Stimulated activated CD8-positive, alpha-beta memory T cell treated with anti-CD3 and anti-CD28 coated beads, Interleukin-7, amount 100 ng/mL, for 1 hour (primary cell): ENCODE results near the gene HCN2.
"Not testable (repeated sequence)": the region's sequence is repeated elsewhere in the genome, so short reads cannot be mapped to it uniquely, and the experiment has no call there.

Experiments used
- DNase-seq, 2 donors: peaks; one replicate each; pipeline ENCODE4 v3.0.0-alpha.2; 2020; ENCODE audit warnings: low read depth in 2 of 2

The HCN2 gene

DNA sequence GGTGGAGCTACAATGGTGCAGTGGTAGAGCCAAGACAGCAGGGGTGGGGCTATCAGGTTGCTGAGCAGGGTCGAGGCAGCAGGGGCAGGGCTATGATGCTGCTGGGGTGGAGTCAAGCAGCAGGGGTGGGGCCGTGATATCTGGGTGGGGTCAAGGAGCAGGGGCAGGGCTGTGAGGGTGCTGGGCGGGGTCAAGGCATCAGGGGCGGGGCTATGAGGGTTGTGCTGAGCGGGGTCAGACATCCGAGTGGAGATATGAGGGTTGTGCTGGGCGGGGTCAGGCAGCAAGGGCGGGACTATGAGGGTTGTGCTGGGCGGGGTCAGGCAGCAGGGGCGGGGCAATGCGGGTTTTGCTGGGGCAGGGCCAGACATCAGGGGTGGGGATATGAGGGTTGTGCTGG, 14.7 kb downstream of the HCN2 start:
- no peak for DNase-seq

DNA sequence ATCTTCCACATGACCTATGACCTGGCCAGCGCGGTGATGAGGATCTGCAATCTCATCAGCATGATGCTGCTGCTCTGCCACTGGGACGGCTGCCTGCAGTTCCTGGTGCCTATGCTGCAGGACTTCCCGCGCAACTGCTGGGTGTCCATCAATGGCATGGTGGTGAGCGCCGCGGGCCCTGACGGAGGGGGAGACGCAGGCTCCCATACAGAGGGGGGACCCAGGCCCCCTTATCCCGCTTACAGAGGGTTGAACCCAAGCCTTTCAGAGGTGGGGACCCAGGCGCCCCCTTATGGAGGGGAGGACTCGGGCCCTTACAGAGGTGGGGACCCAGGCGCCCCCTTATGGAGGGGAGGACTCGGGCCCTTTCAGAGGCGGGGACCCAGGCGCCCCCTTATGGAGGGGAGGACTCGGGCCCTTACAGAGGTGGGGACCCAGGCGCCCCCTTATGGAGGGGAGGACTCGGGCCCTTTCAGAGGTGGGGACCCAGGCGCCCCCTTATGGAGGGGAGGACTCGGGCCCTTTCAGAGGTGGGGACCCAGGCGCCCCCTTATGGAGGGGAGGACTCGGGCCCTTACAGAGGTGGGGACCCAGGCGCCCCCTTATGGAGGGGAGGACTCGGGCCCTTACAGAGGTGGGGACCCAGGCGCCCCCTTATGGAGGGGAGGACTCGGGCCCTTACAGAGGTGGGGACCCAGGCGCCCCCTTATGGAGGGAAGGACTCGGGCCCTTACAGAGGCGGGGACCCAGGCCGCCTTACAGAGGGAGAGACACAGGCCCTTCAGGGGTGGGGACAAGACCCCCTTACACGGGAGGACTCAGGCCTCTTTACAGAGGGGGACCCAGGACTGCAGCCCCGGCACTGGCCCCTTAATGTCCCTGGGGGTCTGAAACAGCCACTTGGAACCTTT, 15.6 kb downstream of the HCN2 start:
- not testable (repeated sequence) for DNase-seq

DNA sequence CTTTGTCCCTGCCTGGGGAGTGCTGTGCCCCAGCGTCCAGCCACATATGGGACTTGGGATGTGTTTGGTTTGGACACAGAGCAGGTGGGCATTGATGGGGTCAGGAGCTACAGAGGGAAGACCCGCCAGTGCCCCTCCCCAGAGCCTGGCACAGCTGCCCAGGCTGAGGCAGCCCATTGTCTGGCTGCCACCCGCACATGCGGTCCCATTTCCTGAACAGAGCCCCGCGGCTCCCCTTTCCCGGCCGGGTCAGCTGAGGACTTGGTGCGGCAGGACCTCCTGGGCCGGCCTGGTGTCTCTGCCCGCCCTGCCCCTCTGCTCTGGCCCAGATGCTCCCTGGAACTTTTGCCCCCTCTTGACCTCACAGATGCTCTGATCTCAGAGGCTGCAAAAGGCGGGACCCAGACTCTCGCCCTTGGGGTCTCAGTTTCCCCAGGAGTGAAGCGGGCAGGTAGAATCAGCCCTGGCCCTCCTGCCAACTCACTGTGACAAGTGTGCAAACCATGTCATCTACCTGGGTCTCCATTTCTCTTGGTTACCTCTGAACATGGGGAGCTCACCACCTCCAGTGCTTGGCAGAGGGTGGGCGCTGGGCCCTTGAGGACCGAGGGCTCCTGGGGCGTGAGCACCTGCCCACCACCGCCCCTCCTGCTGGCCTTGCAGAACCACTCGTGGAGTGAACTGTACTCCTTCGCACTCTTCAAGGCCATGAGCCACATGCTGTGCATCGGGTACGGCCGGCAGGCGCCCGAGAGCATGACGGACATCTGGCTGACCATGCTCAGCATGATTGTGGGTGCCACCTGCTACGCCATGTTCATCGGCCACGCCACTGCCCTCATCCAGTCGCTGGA, 17.8 kb downstream of the HCN2 start:
- no peak for DNase-seq

DNA sequence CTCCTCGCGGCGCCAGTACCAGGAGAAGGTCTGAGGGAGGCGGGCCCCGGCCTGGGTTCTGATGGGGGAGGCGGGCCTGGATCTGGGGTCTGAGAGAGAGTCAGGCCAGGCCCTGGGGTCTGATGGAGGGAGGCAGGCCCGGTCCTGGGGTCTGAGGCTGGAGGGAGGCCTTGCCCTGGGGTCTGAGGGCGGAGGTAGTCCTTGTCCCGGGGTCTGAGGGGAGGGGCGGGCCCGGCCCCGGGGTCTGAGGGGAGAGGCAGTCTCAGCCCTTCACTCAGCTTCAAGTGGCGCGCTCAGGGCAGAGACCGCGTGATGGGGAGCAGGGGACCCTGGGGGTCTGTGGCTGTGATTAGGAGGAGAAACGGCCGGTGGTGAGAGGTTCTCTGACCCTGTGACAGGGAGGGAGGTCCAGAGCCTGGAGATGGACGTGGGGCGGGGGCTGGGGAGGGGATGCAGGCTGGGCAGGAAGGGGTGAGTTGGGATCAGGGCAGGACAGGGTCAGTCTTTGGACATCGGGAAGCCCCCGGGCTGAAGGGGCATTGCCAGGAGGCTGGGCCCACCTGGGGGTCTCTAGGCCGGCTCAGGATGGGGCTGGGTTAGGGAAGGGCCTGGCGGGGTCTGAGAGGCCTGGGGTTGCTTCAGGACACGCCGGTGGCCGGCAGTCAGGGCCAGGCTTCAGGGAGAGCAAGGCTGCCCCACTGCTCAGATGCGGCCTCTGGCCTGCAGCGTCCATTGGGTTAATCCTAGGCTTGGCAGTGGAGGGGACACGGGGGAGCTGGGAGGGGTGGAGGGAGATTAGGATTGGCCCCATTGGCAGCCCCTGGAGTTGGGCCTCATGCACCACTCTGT, 18.7 kb downstream of the HCN2 start:
- no peak for DNase-seq

DNA sequence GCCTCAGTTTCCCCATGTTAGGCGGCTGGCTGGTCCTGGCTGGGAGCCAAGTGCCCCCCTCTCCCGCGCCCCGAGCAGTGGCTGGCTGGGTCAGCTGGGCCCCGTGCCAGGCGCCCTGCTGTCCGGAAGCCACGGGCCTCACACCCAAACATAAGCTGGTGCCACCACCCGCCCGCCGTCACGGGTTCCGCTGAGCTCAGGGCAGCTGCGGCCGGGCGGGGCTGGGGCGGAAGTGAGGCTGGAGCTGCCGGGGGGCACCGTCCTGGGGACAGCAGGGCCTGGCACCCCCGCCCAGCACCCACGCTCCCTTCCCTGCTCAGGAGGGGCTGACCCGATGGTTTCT, 19.3 kb downstream of the HCN2 start:
- DNase-seq, result no peak

DNA sequence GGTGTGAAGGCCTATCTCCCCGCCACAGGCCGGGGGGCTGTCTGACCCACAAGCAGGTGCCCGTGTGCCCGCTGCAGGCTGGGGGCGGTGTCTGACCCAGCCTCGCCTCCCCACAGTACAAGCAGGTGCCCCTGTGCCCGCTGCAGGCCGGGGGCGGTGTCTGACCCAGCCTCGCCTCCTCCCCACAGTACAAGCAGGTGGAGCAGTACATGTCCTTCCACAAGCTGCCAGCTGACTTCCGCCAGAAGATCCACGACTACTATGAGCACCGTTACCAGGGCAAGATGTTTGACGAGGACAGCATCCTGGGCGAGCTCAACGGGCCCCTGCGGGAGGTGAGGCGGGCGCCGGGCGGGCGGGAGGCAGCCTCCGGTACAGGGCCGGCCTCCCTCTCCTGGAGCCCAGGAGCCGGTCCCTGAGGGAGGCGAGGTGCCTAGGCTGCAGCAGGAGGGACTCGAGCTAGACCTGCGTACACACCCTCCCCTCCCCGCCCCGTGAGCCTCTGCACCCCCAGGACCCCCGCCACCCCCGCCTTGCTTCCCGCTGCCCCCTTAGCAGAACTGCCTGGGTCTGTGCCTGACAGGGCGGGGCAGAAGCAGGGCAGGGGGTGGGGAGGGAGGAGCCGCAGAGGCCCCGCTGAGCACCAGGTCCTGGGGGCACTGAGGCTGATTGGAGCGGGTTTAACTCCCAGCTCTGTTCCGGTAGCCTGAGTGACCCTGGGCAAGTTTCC, 20.6 kb downstream of the HCN2 start:
- no peak for DNase-seq

DNA sequence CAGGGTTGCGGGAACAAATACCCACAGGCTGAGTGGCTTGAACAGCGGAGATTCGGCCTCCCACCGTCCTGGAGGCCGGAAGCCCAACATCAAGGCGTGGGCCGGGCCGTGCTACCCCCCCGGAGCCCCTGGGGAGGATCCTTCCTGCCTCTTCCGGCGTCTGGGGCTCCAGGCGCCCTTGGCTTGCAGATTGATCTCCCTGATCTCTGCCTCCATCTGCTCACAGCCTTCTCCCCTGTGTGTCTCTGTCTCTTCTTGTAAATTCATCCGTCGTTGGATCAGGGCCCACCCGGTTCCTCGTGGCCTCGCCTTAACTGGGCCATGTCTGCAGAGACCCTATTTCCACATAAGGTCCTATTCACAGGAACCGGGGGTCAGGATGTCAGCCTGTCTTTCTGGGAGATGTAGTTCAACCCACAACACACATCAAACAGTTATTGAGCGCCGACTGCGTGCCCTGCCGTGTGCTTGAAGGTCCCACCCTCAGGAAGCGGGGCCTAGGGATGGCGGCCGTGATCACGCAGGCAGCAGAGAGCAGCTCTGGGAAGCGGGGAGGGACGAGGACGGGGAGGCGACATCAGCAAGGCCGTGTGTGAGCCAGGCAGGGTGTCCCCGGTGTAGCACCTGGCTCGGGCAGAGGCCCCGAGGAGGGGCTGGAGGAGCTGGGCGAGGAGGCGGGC, 21.3 kb downstream of the HCN2 start:
- peak; percentile 29 to 37 for DNase-seq

DNA sequence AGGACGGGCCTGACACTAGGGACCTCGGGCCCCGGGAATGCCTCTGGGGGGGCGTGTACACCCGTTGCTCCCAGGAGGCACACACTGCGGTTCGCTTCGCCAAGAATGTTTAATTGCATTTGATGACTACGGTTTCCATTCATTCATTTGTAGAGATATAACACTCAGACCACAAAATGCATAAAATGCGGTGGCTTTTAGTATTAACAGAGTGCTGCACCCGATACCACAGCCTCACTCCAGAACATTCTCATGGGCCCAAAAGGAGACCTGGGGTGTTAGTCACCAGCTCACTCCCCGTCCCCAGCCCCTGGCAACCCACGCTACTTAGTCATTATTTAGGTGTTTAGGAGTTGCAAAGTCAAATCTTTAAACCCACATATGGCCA, 21.8 kb downstream of the HCN2 start:
- peak in 1 of 2 donors; percentile 21 for DNase-seq

DNA sequence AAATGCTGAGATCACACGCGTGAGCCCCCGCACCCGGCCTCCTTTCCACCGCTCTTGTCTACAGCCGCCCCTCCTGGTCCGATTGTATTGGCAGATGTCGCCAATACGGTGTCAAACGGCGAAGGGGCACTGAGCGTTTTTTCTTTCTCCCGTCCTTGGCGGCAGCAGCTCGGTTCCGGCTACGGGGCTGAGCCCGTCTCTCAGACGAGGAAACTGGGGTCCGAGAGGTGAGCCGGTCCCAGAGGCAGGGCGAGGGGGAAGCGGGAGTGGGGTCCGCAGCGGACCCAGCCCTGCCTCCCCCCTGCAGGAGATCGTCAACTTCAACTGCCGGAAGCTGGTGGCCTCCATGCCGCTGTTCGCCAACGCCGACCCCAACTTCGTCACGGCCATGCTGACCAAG, 23.3 kb downstream of the HCN2 start:
- no peak for DNase-seq

DNA sequence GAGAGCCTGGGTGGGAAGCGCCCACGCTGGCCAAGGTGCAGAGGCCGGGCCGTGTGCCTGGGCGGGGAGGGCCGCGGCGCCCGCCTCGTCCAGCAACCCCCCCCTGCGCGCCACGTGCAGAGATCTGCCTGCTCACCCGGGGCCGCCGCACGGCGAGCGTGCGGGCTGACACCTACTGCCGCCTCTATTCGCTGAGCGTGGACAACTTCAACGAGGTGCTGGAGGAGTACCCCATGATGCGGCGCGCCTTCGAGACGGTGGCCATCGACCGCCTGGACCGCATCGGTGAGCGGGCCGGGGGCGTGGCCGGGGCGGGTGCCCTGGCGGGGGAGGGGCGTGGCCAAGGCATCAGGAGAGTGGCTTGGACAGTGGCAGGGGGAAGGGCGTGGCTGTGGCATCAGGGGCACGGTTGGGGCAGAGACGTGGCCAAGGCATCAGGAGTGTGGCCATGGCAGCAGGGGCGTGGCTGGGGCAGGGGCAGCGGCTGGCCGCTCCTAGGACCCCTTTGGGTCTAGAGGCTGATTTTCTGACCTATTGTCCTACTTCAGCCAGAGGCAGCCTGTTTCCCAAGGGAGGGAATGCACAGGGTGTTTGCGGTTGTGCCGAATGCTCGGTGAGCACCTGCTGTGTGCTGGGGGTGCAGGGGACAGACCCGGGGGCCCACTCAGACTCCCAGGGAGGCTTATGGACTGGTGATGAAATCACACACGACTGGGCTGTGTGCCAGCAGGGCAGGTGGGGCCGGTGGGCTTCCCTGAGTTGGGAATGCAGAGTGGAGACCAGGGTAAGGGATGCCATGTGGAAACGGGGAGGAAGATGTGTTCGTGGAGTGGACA, 24.3 kb downstream of the HCN2 start:
- DNase-seq, result no peak

DNA sequence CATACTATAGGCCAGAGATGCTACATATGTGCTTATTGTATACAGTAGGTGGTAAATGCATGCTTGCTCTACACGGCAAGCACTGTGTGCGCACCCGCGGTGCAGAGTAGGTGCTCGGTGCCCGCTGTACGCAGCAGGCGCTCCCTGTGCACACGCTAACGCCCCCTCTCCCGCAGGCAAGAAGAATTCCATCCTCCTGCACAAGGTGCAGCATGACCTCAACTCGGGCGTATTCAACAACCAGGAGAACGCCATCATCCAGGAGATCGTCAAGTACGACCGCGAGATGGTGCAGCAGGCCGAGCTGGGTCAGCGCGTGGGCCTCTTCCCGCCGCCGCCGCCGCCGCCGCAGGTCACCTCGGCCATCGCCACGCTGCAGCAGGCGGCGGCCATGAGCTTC, 25.9 kb downstream of the HCN2 start:
- DNase-seq, result no peak

DNA sequence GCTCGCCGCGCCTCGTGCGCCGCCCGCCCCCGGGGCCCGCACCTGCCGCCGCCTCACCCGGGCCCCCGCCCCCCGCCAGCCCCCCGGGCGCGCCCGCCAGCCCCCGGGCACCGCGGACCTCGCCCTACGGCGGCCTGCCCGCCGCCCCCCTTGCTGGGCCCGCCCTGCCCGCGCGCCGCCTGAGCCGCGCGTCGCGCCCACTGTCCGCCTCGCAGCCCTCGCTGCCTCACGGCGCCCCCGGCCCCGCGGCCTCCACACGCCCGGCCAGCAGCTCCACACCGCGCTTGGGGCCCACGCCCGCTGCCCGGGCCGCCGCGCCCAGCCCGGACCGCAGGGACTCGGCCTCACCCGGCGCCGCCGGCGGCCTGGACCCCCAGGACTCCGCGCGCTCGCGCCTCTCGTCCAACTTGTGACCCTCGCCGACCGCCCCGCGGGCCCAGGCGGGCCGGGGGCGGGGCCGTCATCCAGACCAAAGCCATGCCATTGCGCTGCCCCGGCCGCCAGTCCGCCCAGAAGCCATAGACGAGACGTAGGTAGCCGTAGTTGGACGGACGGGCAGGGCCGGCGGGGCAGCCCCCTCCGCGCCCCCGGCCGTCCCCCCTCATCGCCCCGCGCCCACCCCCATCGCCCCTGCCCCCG, 26.5 kb downstream of the HCN2 start:
- no peak for DNase-seq

DNA sequence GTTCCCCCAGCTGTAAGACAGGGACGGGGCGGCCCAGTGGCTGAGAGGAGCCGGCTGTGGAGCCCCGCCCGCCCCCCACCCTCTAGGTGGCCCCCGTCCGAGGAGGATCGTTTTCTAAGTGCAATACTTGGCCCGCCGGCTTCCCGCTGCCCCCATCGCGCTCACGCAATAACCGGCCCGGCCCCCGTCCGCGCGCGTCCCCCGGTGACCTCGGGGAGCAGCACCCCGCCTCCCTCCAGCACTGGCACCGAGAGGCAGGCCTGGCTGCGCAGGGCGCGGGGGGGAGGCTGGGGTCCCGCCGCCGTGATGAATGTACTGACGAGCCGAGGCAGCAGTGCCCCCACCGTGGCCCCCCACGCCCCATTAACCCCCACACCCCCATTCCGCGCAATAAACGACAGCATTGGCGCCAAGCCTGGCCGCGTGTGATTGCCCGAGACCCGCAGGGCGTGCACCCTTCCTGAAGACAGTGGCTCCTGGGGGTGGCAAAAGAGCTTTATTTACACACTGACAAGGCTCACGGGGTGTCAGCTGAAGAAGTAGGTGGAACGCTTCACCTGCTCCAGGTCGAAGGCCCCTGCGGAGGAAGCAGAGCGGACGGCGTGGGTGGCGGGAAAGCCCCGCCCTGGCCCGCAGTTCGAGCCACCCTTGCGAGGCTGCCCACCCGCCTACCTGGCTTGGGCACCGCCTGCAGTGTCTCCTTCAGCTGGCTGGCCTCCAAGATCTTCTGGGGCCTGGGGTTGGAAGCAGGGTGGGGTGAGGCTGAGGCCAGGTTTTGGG, 27.3 kb downstream of the HCN2 start:
- DNase-seq, result no peak

DNA sequence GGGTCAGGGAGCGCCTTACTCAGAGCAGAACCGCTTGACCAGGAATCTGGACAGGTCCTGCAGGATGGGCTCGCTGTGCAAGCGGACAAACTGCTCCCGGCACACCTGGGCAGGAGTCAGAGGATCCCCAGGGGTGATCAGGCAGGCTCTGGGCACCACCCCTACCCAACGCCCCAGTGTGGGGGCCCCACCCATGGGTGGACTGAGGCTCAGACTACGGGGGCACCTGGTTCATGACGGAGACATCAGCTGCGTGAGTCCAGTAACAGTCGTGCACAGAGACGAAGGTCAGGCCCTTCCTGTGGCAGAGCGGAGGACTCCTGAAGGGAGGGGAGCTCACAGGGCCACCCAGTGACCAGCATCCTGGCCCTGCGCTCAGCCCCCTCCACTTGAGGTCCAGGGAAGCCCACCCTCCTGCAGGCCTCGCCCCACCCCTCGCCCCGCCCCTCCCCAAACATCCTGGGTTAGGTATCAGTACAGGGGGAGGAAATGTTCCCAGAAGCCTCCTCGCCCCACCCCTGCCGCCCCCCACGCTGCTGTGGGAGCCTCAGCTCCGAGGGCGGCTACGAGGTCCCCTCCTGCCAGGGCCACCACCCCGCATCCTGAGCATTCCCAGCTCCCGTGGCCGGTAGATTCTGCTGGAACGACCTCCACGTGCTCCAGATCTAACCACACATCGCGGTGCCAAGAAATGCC, 28.0 kb downstream of the HCN2 start:
- no peak for DNase-seq

DNA sequence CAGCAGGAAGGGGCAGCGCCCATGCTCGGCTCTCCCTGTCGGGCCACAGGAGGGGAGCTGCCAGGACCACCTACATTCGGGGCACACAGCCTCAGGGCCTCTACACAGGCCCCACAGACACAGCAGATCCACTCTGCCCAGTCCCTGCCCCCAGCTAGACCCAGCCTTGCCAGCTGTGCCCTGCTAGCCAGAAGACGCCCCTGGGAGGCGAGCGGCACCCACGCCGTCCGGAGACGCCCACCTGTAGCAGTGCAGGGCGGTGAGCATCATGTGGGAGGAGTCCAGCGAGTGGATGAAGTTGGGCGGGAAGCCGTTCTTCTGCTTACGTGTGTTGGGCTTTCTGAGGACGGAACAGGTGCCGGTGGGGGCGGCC, 28.6 kb downstream of the HCN2 start:
- DNase-seq, result no peak

DNA sequence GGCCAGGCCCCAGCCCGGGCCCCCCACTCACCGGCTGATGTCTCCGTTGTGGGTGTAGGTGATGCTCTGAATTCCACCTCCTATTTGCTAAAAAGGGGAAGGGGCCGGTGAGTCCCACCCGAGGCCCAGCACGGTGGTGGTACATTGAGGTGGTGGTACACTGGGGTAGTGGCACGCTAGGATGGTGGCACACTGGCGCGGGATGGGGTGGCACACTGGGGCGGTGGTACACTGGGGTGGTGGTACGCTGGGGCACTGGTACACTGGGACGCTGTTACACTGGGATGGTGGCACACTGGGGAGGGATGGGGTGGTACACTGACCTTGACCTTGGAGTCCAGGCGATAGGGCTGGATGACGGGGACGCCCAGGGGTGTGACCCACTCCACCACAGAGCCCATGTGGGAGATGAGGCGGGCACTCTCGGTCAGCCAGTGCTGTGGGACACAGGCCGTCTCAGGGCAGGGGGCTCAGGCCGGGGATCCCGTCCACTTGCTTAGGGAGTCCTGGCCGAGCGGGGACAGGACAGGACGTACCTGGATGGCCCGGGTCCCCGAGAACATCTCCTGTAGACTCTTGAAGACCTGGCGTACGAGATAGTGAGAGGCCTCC, 29.1 kb downstream of the HCN2 start:
- no peak for DNase-seq

DNA sequence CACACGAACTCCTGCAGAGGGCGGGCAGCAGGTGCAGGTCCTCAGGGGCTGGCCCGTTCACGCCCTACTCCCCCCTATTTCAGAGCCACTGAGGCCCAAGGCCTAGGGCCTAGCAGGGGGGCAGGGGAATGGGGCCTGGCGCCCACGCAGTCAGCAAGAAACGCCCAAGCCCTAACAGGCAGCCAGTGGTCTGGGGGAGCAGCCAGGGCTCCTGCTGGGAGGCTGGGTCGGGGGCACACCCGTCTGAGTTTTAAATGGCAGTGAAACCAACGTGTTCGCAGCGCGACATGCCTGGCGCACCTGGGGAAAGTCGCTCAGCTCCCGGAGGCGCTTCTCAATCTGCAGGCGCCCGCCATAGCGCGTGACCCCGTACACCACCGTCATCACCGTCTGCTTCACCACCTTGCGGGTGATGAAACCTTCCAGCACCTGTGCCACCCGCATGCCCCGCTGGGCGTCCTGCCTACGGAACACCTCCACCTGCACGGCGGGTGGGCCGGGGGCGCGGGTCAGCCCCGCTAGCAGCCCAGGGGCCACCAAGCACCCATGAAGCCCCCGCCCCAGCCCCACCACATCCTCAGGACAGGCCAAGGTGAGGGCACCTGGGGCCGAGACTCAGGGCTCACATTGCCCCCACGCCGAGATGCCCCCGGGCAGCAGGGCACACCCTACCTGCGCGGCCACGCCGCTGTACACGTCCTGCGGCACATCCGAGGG, 29.8 kb downstream of the HCN2 start:
- DNase-seq, result no peak
